ENCODE measurements around the gene TMPRSS4.

- TF ChIP-seq CTCF (conservative IDR thresholded peaks at IDR 0.05; ENCODE audit: low read depth in 2 of 2) = no peak
- no peak for TF ChIP-seq POLR2AphosphoS5 (IDR thresholded peaks at IDR 0.05; ENCODE audit: low read depth)
- no peak for TF ChIP-seq ZNF331 (CRISPR knock-in tag; IDR thresholded peaks at IDR 0.05; ENCODE audit: low read depth)
- no peak for TF ChIP-seq EZH2 (IDR thresholded peaks at IDR 0.05; ENCODE audit: low read depth, unreplicated experiment)
- no peak for TF ChIP-seq ZNF114 (CRISPR knock-in tag; IDR thresholded peaks at IDR 0.05)
- TF ChIP-seq ETS1 (IDR thresholded peaks at IDR 0.05) = no peak
- TF ChIP-seq CREB1 (CRISPR knock-in tag; IDR thresholded peaks at IDR 0.05; ENCODE audit: low read depth) = no peak
- no peak for TF ChIP-seq JUNB (IDR thresholded peaks at IDR 0.05; ENCODE audit: unreplicated experiment)
- no peak for TF ChIP-seq REST (IDR thresholded peaks at IDR 0.05; ENCODE audit: unreplicated experiment)
Observed at GRCh38 chr11:118104491-118104890, 27.6 kb downstream of the TMPRSS4 start.
